WERI-Rb-1 (cell line): ENCODE measurements around the gene RNASEH2C.

Source experiments
- DNase-seq: peaks from one replicate; pipeline ENCODE4 v3.0.0-alpha.2; 2020
- H3K27ac ChIP-seq: fragments of 250-450 bp; sonication (Bioruptor Pico); 2 replicates; pipeline ENCODE4 v1.5.1; 2020; ENCODE audit warnings: mild to moderate bottlenecking, moderate library complexity
- H3K27me3 ChIP-seq: fragments of 250-450 bp; sonication (Bioruptor Pico); 2 replicates; pipeline ENCODE4 v1.5.1; 2021; ENCODE audit warnings: mild to moderate bottlenecking, low read depth, moderate library complexity; ENCODE audit not compliant: insufficient read depth, severe bottlenecking
- H3K36me3 ChIP-seq: fragments of 250-450 bp; sonication (Bioruptor Pico); 2 replicates; pipeline ENCODE4 v1.5.1; 2020; ENCODE audit warnings: mild to moderate bottlenecking, moderate library complexity
- H3K4me3 ChIP-seq: 2 replicates; pipeline ENCODE4 v1.5.1; 2011; ENCODE audit warnings: low read depth, mild to moderate bottlenecking, control low read depth, low read length
- H3K9me3 ChIP-seq: fragments of 250-450 bp; sonication (Bioruptor Pico); 2 replicates; pipeline ENCODE4 v1.5.1; 2021; ENCODE audit warnings: mild to moderate bottlenecking, moderate library complexity; ENCODE audit not compliant: severe bottlenecking
- TF ChIP-seq, protein P1 (sequence below): IDR thresholded peaks from 2 replicates; pipeline ENCODE4 v1.5.1; 2011; ENCODE audit warnings: low read depth, mild to moderate bottlenecking, control low read depth, inconsistent platforms, low read length

RNASEH2C gene

DNA sequence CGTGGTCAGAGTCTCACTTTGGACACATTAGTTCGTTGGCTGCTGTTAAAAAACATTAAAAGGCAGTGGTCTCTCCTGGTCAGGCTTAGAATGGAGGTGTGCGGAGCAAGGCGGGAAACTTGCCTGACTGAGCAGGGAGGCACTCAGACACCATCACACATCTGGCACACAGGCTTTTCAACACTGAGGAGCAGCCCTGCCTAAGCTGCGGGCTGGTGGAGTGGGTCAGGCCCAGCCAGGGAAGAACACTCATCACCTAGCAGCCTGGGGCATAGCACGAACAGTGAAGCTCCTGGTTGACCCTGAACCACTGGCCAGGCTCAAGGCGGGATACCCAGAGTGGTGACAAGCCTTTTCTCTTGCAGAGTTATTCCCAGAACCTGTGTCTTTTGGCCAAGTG lies 4.3 kb downstream of the RNASEH2C start:
- no peak overlapping the region for H3K4me3 ChIP-seq
- DNase-seq = no peak
- TF ChIP-seq, protein P1, sequence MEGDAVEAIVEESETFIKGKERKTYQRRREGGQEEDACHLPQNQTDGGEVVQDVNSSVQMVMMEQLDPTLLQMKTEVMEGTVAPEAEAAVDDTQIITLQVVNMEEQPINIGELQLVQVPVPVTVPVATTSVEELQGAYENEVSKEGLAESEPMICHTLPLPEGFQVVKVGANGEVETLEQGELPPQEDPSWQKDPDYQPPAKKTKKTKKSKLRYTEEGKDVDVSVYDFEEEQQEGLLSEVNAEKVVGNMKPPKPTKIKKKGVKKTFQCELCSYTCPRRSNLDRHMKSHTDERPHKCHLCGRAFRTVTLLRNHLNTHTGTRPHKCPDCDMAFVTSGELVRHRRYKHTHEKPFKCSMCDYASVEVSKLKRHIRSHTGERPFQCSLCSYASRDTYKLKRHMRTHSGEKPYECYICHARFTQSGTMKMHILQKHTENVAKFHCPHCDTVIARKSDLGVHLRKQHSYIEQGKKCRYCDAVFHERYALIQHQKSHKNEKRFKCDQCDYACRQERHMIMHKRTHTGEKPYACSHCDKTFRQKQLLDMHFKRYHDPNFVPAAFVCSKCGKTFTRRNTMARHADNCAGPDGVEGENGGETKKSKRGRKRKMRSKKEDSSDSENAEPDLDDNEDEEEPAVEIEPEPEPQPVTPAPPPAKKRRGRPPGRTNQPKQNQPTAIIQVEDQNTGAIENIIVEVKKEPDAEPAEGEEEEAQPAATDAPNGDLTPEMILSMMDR = no peak
- H3K27ac ChIP-seq = no peak overlapping the region
- H3K27me3 ChIP-seq = no peaks in the 10 kb centered on the region
- H3K9me3 ChIP-seq = no peaks in the 10 kb centered on the region
- peaks cover 81% of the 10 kb centered on the region for H3K36me3 ChIP-seq

DNA sequence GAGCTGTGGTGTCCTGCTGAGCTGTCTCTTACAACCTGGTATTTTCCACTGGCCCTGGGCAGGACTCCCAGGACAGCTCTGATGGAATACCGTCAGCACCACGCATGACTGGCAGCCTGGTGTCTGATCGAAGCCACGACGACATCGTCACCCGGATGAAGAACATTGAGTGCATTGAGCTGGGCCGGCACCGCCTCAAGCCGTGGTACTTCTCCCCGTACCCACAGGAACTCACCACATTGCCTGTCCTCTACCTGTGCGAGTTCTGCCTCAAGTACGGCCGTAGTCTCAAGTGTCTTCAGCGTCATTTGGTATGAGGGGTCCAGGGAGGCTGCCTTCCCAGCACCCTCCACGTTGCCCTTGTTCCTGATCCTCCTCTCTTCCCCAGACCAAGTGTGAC lies 6.2 kb downstream of the RNASEH2C start:
- no peaks in the 10 kb centered on the region for H3K27me3 ChIP-seq
- H3K27ac ChIP-seq = no peak overlapping the region
- H3K36me3 ChIP-seq = peaks cover 69% of the 10 kb centered on the region
- H3K4me3 ChIP-seq = no peak overlapping the region
- TF ChIP-seq, protein P1 = no peak
- no peaks in the 10 kb centered on the region for H3K9me3 ChIP-seq
- no peak for DNase-seq

DNA sequence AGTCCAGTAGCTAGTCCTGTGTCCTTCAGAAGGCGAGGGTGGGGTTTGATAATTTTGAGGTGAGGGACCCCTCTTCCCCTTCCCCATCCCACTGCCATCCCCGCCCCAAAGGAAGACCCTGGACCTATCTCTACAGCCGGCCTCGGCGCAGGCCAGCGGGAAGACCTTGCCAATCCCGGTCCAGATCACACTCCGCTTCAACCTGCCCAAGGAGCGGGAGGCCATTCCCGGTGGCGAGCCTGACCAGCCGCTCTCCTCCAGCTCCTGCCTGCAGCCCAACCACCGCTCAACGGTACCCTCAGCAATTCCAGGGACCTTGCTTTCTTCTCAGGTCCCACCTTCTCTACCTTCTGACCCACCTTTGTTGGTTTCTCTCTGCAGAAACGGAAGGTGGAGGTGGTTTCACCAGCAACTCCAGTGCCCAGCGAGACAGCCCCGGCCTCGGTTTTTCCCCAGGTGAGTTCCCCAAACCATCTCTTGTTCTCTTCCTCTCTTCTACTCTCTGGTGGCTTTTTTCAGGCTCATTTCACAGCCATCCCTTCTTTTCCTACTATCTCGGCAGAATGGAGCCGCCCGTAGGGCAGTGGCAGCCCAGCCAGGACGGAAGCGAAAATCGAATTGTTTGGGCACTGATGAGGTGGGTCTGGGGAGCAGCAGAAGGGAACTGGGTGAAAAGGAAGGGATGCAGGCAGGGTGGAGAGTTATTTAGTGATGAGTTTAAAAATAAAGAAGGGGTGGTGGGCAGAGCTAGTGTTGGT lies 7.2 kb downstream of the RNASEH2C start:
- Histone ChIP-seq H3K9me3 (no peaks in the 10 kb centered on the region), H3K36me3 (peaks cover 59% of the 10 kb centered on the region), H3K27me3 (no peaks in the 10 kb centered on the region), H3K4me3 (no peak overlapping the region), H3K27ac (peak overlapping the region; percentile 52; the same call in 1 of the 2 replicates)
- TF ChIP-seq, protein P1 = no peak
- DNase-seq = no peak

DNA sequence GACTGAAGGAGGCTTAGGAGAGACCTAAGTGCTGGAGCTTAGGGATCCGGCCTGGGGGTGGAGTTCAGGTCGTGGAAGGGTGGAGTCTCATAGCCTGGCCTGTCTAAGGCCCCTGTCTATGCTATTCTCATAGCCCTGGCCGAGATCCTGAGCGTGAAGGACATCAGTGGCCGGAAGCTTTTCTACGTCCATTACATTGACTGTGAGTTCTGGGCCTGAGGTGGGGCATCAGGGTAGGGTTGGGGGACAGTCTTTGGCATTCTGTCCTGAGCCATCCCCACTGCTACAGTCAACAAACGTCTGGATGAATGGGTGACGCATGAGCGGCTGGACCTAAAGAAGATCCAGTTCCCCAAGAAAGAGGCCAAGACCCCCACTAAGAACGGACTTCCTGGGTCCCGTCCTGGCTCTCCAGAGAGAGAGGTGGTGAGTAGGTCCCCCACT lies 7.9 kb downstream of the RNASEH2C start:
- Histone ChIP-seq H3K36me3 (peaks cover 52% of the 10 kb centered on the region), H3K4me3 (peak overlapping the region; percentile 79), H3K27me3 (no peaks in the 10 kb centered on the region), H3K9me3 (no peaks in the 10 kb centered on the region), H3K27ac (peak overlapping the region; percentile 52)
- TF ChIP-seq, protein P1 = no peak
- DNase-seq = no peak

DNA sequence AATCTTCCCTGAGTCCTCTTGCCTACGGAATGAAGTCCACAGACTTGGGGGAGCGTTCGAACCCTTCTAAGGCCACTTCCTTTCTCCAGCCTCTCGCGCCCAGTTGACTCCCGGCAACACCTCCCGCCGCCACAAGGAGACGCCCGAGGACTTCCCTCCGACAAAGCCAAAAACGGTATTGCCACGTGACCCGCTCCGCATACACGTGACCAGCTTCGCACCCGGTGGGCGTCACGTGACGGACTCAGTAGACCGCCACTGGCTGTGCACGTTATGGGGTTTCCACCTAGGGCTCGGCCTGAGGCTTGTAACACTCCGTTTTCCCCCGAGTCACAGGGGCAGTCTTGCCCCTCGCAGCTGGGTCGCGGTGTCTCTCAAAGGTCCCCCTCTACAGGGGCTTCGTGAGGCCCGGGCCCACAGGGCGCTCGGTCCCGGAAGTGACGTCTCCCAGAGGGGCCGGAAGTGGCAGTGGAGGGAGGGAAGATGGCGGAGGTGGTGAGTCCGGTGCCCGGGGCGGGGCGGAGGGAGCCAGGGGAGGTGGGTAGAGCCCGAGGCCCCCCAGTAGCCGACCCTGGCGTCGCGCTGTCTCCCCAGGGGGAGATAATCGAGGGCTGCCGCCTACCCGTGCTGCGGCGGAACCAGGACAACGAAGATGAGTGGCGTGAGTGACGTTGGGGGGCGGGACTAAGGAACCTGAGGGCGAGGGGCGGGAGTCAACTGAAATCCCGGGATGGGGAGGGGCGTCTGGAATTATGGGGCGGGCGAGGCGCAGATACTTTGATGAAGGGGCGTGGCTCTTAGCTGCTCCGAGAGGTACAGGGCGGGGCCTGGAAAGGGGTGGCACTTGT lies 8.6 kb downstream of the RNASEH2C start, which contains the start of gene KAT5:
Gene KAT5, plus strand, starts transcription at position 468 of the 848 bp plus-strand sequence. Its CDS starts 16 bp downstream, at position 484.
- H3K9me3 ChIP-seq = no peaks in the 10 kb centered on the region
- H3K27me3 ChIP-seq = no peaks in the 10 kb centered on the region
- H3K36me3 ChIP-seq = peaks cover 45% of the 10 kb centered on the region
- H3K4me3 ChIP-seq = peak within 1 kb of the TSS; percentile 79
- H3K27ac ChIP-seq = peak within 1 kb of the TSS; percentile 98
- DNase-seq = peak; percentile 99
- TF ChIP-seq, protein P1 = peak; percentile 96
